Endothelial cell of umbilical vein (primary cell): ENCODE measurements around the gene ZNF790. TPM values are rescaled to one million over a fixed set of nuclear protein-coding genes. Genes with fewer than 3 reads are reported as not detected.

Source experiments
- polyA plus RNA-seq, 4 experiments: library from polyadenylated mRNA; depleted of rRNA in 3 of 4; stranded (reverse) in 3 of 4; unstranded in 1 of 4; fragments of >200 nt; gene quantifications; 2 replicates each; pipeline versions ENCODE4 v1.2.1 to v1.2.3, GENCODE V29; 2011 to 2012; ENCODE audit warnings: missing spikeins in 1 of 4
- small RNA-seq: library from RNA; depleted of rRNA; stranded (forward); fragments of <200 nt; gene quantifications from one replicate; pipeline ENCODE3, GENCODE V24; 2012; ENCODE audit warnings: low replicate concordance, low read depth; ENCODE audit not compliant: insufficient read depth, insufficient read length
- total RNA-seq: library from RNA; stranded (reverse); gene quantifications from 2 replicates; pipeline ENCODE4 v1.2.3, GENCODE V29; 2021

Gene ZNF790
- total and polyA plus RNA-seq, 2 donors (not counting 3 experiments of a cell fraction or from before 2014, with no cell fraction given), result 2.1 to 5.6 TPM

Small RNAs within 50 kb of the gene (small RNA-seq; reads per million reads assigned to genes)
- gene RF00019, result not detected

Other genes with a start within 250 kb of the ZNF790 start
- gene ZNF382, start 233.1 kb downstream of the ZNF790 start, total RNA-seq, result 4.2 and 4.3 TPM in 2 replicates
- gene ZNF382, start 233.1 kb downstream of the ZNF790 start, polyA plus RNA-seq, result 1.4 and 1.8 TPM in 2 replicates
- 6.8 and 7.0 TPM in 2 replicates for gene ZNF461, start 171.6 kb downstream of the ZNF790 start, total RNA-seq
- 1.1 and 2.4 TPM in 2 replicates for gene ZNF461, start 171.6 kb downstream of the ZNF790 start, polyA plus RNA-seq
- gene ZNF567, start 150.8 kb downstream of the ZNF790 start, total RNA-seq, result 4.4 and 5.9 TPM in 2 replicates
- gene ZNF567, start 150.8 kb downstream of the ZNF790 start, polyA plus RNA-seq, result 2.6 and 3.4 TPM in 2 replicates
- 3.6 and 4.5 TPM in 2 replicates for gene ZNF850, start 65.6 kb downstream of the ZNF790 start, total RNA-seq
- 0.84 and 0.98 TPM in 2 replicates for gene ZNF850, start 65.6 kb downstream of the ZNF790 start, polyA plus RNA-seq
- gene ZNF345, start 12.5 kb upstream of the ZNF790 start, total RNA-seq, result 3.4 and 3.8 TPM in 2 replicates
- 2.2 and 2.7 TPM in 2 replicates for gene ZNF345, start 12.5 kb upstream of the ZNF790 start, polyA plus RNA-seq
- gene ZNF829, start 77.9 kb upstream of the ZNF790 start, total RNA-seq, result 1.2 and 1.3 TPM in 2 replicates
- 0.41 and 0.47 TPM in 2 replicates for gene ZNF829, start 77.9 kb upstream of the ZNF790 start, polyA plus RNA-seq
- gene ZNF568, start 77.9 kb upstream of the ZNF790 start, total RNA-seq, result 4.1 and 6.4 TPM in 2 replicates
- gene ZNF568, start 77.9 kb upstream of the ZNF790 start, polyA plus RNA-seq, result 2.5 and 3.1 TPM in 2 replicates
- gene ZNF420, start 240.0 kb upstream of the ZNF790 start, total RNA-seq, result 4.2 and 5.3 TPM in 2 replicates
- 0.57 and 1.3 TPM in 2 replicates for gene ZNF420, start 240.0 kb upstream of the ZNF790 start, polyA plus RNA-seq